Mucosa of descending colon (tissue), 3 donors: Measurements from ENCODE around the gene MEG3. TPM values are rescaled to one million over a fixed set of nuclear protein-coding genes. Genes with fewer than 3 reads are reported as not detected.

Source experiments
- ATAC-seq: fragments of 200-7000 bp; cut with Tn5 transposase; one replicate; pipeline ENCODE4 v1.9.1; 2020; ENCODE audit warnings: mild to moderate bottlenecking, moderate library complexity
- DNase-seq, 3 donors: peaks; one replicate each; pipeline ENCODE4 v3.0.0-alpha.2; 2020
- H3K36me3 ChIP-seq: fragments of 200-600 bp; one replicate; pipeline ENCODE4 v1.8.0; 2021; ENCODE audit warnings: low read depth, mild to moderate bottlenecking
- H3K4me1 ChIP-seq: fragments of 200-600 bp; one replicate; pipeline ENCODE4 v1.8.0; 2021; ENCODE audit warnings: low read depth, mild to moderate bottlenecking
- H3K4me3 ChIP-seq: fragments of 200-600 bp; one replicate; pipeline ENCODE4 v1.8.0; 2021; ENCODE audit warnings: mild to moderate bottlenecking
- H3K9me3 ChIP-seq: fragments of 200-600 bp; one replicate; pipeline ENCODE4 v1.8.0; 2021; ENCODE audit warnings: mild to moderate bottlenecking
- CTCF ChIP-seq: fragments of 200-600 bp; IDR thresholded peaks from one replicate; pipeline ENCODE4 v1.8.0; 2022; ENCODE audit warnings: antibody characterized with exemption, mild to moderate bottlenecking
- intact Hi-C, 2 donors: fragments of 100-400 bp; cut with DNase I in 1 of 2; cut with micrococcal nuclease in 1 of 2; formaldehyde crosslinking; loops; one replicate each; pipeline versions ENCODE4 v1.11.0 to v1.11.1; 2022; cut with DNase I, micrococcal nuclease
- total RNA-seq, 3 donors: library from RNA; stranded (reverse); fragmentation: NEBNext Ultra II Directional in 2 of 3; extraction: Animal tissue kit (Norgen Biotek cat#: 25700) in 2 of 3; gene quantifications; one replicate each; pipeline versions ENCODE4 v1.2.1 to v1.2.4, GENCODE V29; 2021 to 2023
- donor health status: DM: no; HTN: no; CAD: no; lungs with moderate emphysema.
- donor health status: DM: no; HTN: no; CAD: no.
- donor health status: DM: no; HTN: yes; CAD: no.

The MEG3 gene
- total RNA-seq, 3 donors from 2014 or later = 13.8 to 32.2 (median 16.4) TPM

- intact Hi-C loops = no loop called here
- ATAC-seq (no peak), DNase-seq (no peak)
- H3K9me3 ChIP-seq = no peaks in the 10 kb centered on the region
- H3K4me1 ChIP-seq = no peaks in the 10 kb centered on the region
- H3K36me3 ChIP-seq = no peaks in the 10 kb centered on the region
- H3K4me3 ChIP-seq = no peak overlapping the region
- no peak for TF ChIP-seq CTCF
Observed at GRCh38 chr14:100778951-100779690, 46.8 kb upstream of the MEG3 start.

- no peak for DNase-seq
- H3K4me3 ChIP-seq = no peak overlapping the region
- H3K36me3 ChIP-seq = no peaks in the 10 kb centered on the region
- TF ChIP-seq CTCF = no peak
- no peaks in the 10 kb centered on the region for H3K9me3 ChIP-seq
- no peaks in the 10 kb centered on the region for H3K4me1 ChIP-seq
- intact Hi-C loops = no loop called here
- no peak for ATAC-seq
Observed at GRCh38 chr14:100779691-100780080, 46.2 kb upstream of the MEG3 start.

- Histone ChIP-seq H3K36me3 (no peaks in the 10 kb centered on the region), H3K9me3 (no peaks in the 10 kb centered on the region), H3K4me3 (no peak overlapping the region), H3K4me1 (no peaks in the 10 kb centered on the region)
- ATAC-seq = no peak
- no peak for TF ChIP-seq CTCF
- no peak for DNase-seq
- intact Hi-C loops = no loop called here
Observed at GRCh38 chr14:100780246-100780645, 45.7 kb upstream of the MEG3 start.

- DNase-seq = no peak
- ATAC-seq = no peak
- intact Hi-C loops = no loop called here
- Histone ChIP-seq H3K4me1 (no peaks in the 10 kb centered on the region), H3K9me3 (no peaks in the 10 kb centered on the region), H3K36me3 (no peaks in the 10 kb centered on the region), H3K4me3 (no peak overlapping the region)
- no peak for TF ChIP-seq CTCF
Observed at GRCh38 chr14:100780646-100781355, 45.1 kb upstream of the MEG3 start.

GRCh38 chr14:100781952-100782351 lies 44.0 kb upstream of the MEG3 start:
- no peak for TF ChIP-seq CTCF
- DNase-seq (no peak), ATAC-seq (no peak)
- H3K9me3 ChIP-seq = no peaks in the 10 kb centered on the region
- H3K4me1 ChIP-seq = no peaks in the 10 kb centered on the region
- intact Hi-C loops = no loop called here
- H3K4me3 ChIP-seq = no peak overlapping the region
- H3K36me3 ChIP-seq = no peaks in the 10 kb centered on the region
